GM21360 (cell line): ENCODE data around the gene LRRC32.

Experiments
- ATAC-seq: cut with Tn5 transposase; IDR thresholded peaks from one replicate; pipeline ENCODE4 v1.9.1; 2021; ENCODE audit warnings: mild to moderate bottlenecking, moderate library complexity; ENCODE audit not compliant: unreplicated experiment

The LRRC32 gene

GRCh38 chr11:76670485-76671236 lies at the start of gene LRRC32:
Gene LRRC32 (minus strand): TSS chr11:76670747. CDS start chr11:76665954, 4,793 bp downstream.
- no peak for ATAC-seq

- ATAC-seq = no peak
Observed at GRCh38 chr11:76719686-76720085, 49.1 kb upstream of the LRRC32 start.

GRCh38 chr11:76719281-76719680 lies 48.7 kb upstream of the LRRC32 start:
- no peak for ATAC-seq

- ATAC-seq = no peak
Observed at GRCh38 chr11:76717816-76718215, 47.3 kb upstream of the LRRC32 start.

GRCh38 chr11:76717369-76717768 lies 46.8 kb upstream of the LRRC32 start:
- ATAC-seq = no peak

GRCh38 chr11:76716268-76716667 lies 45.7 kb upstream of the LRRC32 start:
- no peak for ATAC-seq

- no peak for ATAC-seq
Observed at GRCh38 chr11:76714493-76714892, 43.9 kb upstream of the LRRC32 start.

- ATAC-seq = no peak
Observed at GRCh38 chr11:76713499-76713898, 43.0 kb upstream of the LRRC32 start.

- no peak for ATAC-seq
Observed at GRCh38 chr11:76712125-76712524, 41.6 kb upstream of the LRRC32 start.

GRCh38 chr11:76709756-76710155 lies 39.2 kb upstream of the LRRC32 start:
- no peak for ATAC-seq

- ATAC-seq = no peak
Observed at GRCh38 chr11:76708972-76709660, 38.6 kb upstream of the LRRC32 start.

GRCh38 chr11:76707293-76707825 lies 36.8 kb upstream of the LRRC32 start:
- no peak for ATAC-seq

- no peak for ATAC-seq
Observed at GRCh38 chr11:76706667-76707066, 36.1 kb upstream of the LRRC32 start.

GRCh38 chr11:76705826-76706225 lies 35.3 kb upstream of the LRRC32 start:
- ATAC-seq = no peak

GRCh38 chr11:76704171-76704948 lies 33.8 kb upstream of the LRRC32 start:
- ATAC-seq = no peak

- ATAC-seq = no peak
Observed at GRCh38 chr11:76703707-76704106, 33.2 kb upstream of the LRRC32 start.

- ATAC-seq = no peak
Observed at GRCh38 chr11:76702336-76703128, 32.0 kb upstream of the LRRC32 start.

GRCh38 chr11:76701294-76702040 lies 30.9 kb upstream of the LRRC32 start:
- ATAC-seq = no peak

GRCh38 chr11:76700177-76701100 lies 29.9 kb upstream of the LRRC32 start:
- ATAC-seq = no peak
